Testis (tissue), 3 donors: Measurements from ENCODE around the gene DGKH. TPM values are rescaled to one million over a fixed set of nuclear protein-coding genes. Genes with fewer than 3 reads are reported as not detected.

Experiments
- DNase-seq: peaks from one replicate; pipeline ENCODE4 v3.0.0-alpha.2; 2019
- H3K27ac ChIP-seq, 2 donors: fragments of 200-600 bp; sonication (generic); one replicate each; pipeline ENCODE4 v1.5.1; 2019
- H3K27me3 ChIP-seq: fragments of 200-600 bp; sonication (generic); one replicate; pipeline ENCODE4 v1.5.1; 2019
- H3K36me3 ChIP-seq: fragments of 200-600 bp; sonication (generic); one replicate; pipeline ENCODE4 v1.5.1; 2017; ENCODE audit warnings: low read depth; ENCODE audit errors: missing control alignments
- H3K4me1 ChIP-seq: fragments of 200-600 bp; sonication (generic); one replicate; pipeline ENCODE4 v1.5.1; 2019
- H3K4me3 ChIP-seq, 2 donors: fragments of 200-600 bp; sonication (generic); one replicate each; pipeline ENCODE4 v1.5.1; 2017 to 2019
- H3K9me3 ChIP-seq: fragments of 200-600 bp; sonication (generic); one replicate; pipeline ENCODE4 v1.5.1; 2017
- POLR2A ChIP-seq: fragments of 450-650 bp; IDR thresholded peaks from one replicate; pipeline ENCODE4 v1.6.1; 2017; ENCODE audit warnings: antibody characterized with exemption, mild to moderate bottlenecking, moderate library complexity
- WGBS, 2 donors: methylation state at CpG; one replicate each; pipeline ENCODE4 v1.1.5; 2018; 5-methylcytosine and 5-hydroxymethylcytosine counted together
- intact Hi-C: fragments of 100-400 bp; cut with DNase I; formaldehyde crosslinking; loops from one replicate; pipeline ENCODE4 v1.15.1; 2023; ENCODE audit warnings: low total_unique reads
- polyA plus RNA-seq: library from polyadenylated mRNA; stranded (reverse); fragments of 350-450 nt; fragmentation: Illumina TruSeq; extraction: RNeasy Lipid Tissue Mini Kit (QIAGEN cat#74804); gene quantifications from one replicate; pipeline ENCODE4 v1.2.3, GENCODE V29; 2014; ENCODE audit warnings: low read depth, low replicate concordance; ENCODE audit not compliant: insufficient read depth
- total RNA-seq, 2 donors: library from RNA; depleted of rRNA; stranded (reverse); fragments of >200 nt; gene quantifications; one replicate each; pipeline ENCODE4 v1.2.3, GENCODE V29; 2016
- TF ChIP-seq, protein P1 (sequence below), 3 experiments: fragments of 450-650 bp in 2 of 3; fragments of 200-600 bp in 1 of 3; sonication (generic) in 1 of 3; IDR thresholded peaks; one replicate each; pipeline ENCODE4 v1.5.1; 2016 to 2019; ENCODE audit warnings: antibody characterized with exemption in 3 of 3, mild to moderate bottlenecking in 2 of 3, moderate library complexity in 1 of 3

DGKH gene
- total and polyA plus RNA-seq, 3 donors from 2014 or later = 6.3 to 11.5 (median 9.8) TPM

DNA sequence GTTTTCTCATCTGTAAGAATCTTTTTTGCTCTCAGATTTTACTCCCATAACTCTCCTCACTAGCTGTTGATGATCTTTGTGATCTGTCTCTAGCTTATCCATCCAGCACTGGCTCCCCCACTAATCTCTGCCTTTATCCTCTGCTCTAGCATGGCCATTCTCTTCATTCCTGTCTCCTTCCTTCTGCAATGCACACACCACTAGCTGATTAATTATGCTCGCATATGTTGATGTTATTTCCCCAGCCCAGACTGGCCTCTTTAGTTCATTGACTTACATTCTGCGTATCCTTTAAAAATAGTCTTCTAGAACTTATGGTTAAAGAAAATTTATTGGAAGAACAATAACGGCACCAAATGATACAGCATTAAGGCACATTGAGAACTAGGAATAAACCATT is 52.5 kb downstream of the DGKH start:
- no peaks in the 10 kb centered on the region for H3K9me3 ChIP-seq
- TF ChIP-seq POLR2A = no peak
- TF ChIP-seq, protein P1, sequence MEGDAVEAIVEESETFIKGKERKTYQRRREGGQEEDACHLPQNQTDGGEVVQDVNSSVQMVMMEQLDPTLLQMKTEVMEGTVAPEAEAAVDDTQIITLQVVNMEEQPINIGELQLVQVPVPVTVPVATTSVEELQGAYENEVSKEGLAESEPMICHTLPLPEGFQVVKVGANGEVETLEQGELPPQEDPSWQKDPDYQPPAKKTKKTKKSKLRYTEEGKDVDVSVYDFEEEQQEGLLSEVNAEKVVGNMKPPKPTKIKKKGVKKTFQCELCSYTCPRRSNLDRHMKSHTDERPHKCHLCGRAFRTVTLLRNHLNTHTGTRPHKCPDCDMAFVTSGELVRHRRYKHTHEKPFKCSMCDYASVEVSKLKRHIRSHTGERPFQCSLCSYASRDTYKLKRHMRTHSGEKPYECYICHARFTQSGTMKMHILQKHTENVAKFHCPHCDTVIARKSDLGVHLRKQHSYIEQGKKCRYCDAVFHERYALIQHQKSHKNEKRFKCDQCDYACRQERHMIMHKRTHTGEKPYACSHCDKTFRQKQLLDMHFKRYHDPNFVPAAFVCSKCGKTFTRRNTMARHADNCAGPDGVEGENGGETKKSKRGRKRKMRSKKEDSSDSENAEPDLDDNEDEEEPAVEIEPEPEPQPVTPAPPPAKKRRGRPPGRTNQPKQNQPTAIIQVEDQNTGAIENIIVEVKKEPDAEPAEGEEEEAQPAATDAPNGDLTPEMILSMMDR (IDR thresholded peaks at IDR 0.05) = no peak
- H3K27ac ChIP-seq = no peak overlapping the region
- no peaks in the 10 kb centered on the region for H3K4me1 ChIP-seq
- H3K4me3 ChIP-seq = no peak overlapping the region
- no peaks in the 10 kb centered on the region for H3K36me3 ChIP-seq
- intact Hi-C loops = no loop called here
- H3K27me3 ChIP-seq = no peaks in the 10 kb centered on the region
- 92 to 97% methylated on average over 3 of the region's 3 CpGs for WGBS, 2 donors
- DNase-seq = no peak

DNA sequence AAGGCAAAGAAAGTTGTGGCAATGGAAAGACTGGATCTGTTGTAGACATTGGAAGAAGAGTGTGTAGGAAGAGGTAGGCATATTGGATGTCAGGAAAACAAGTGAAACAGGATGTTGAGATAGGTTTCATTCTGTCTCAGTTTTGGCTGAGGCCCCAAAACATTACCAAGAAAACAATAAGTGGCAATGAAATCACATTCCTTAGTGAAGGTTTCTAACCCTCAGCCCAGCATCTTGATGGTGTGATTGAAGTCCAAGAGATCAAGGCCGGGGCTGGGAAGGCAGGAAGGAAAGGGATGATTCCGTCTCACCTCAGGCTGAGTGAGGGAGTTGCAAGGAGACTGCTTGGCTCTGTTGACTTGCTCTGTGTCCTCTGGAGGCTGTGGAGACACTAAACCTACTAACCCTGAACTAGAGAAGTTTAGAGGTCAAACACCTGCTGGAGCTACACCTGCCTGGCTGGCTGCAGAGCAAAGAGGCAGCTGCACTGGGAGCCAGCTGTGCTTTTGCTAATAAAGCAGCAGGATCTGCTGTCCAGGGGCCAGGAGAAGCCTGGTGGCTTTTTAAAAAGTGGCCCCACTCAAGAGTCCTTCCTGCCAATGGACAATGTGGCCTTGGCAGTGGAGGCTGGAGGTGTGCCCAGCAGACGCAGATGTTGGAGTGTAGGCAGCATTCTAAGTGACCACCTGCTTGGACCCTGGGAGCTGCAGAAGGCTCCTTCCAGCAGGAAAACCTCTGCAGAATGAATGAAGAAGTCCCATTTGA is 53.6 kb downstream of the DGKH start:
- DNase-seq = no peak
- WGBS, 2 donors = 50 to 63% methylated on average over 3 of the region's 3 CpGs
- Histone ChIP-seq H3K4me3 (no peak overlapping the region), H3K36me3 (no peaks in the 10 kb centered on the region), H3K27me3 (no peaks in the 10 kb centered on the region), H3K9me3 (no peaks in the 10 kb centered on the region), H3K27ac (no peak overlapping the region), H3K4me1 (no peaks in the 10 kb centered on the region)
- TF ChIP-seq, protein P1 (IDR thresholded peaks at IDR 0.05) = no peak
- TF ChIP-seq POLR2A = no peak
- intact Hi-C loops = no loop called here

GRCh38 chr13:42102961-42103865 is 54.8 kb downstream of the DGKH start:
- no peaks in the 10 kb centered on the region for H3K27me3 ChIP-seq
- no peaks in the 10 kb centered on the region for H3K36me3 ChIP-seq
- intact Hi-C loops = no loop called here
- H3K27ac ChIP-seq = no peak overlapping the region
- TF ChIP-seq, protein P1 (IDR thresholded peaks at IDR 0.05) = no peak
- no peak for TF ChIP-seq POLR2A
- DNase-seq = no peak
- no peak overlapping the region for H3K4me3 ChIP-seq
- 93 to 94% methylated on average over 5 of the region's 5 CpGs for WGBS, 2 donors
- H3K9me3 ChIP-seq = no peaks in the 10 kb centered on the region
- no peaks in the 10 kb centered on the region for H3K4me1 ChIP-seq

- DNase-seq = no peak
- TF ChIP-seq POLR2A = no peak
- TF ChIP-seq, protein P1 (IDR thresholded peaks at IDR 0.05) = no peak
- Histone ChIP-seq H3K27me3 (no peaks in the 10 kb centered on the region), H3K9me3 (no peaks in the 10 kb centered on the region), H3K27ac (no peak overlapping the region), H3K4me1 (no peaks in the 10 kb centered on the region), H3K36me3 (no peaks in the 10 kb centered on the region), H3K4me3 (no peak overlapping the region)
- intact Hi-C loops = no loop called here
- WGBS, 2 donors = 94 to 99% methylated on average over 4 of the region's 4 CpGs
Measured at GRCh38 chr13:42106998-42107397, 58.5 kb downstream of the DGKH start.
